C4-2B (cell line): ENCODE data around the gene CD52.

Experiments
- CTCF ChIP-seq: fragments of 450-650 bp; conservative IDR thresholded peaks from 2 replicates; pipeline ENCODE4 v1.5.1; 2017; ENCODE audit warnings: mild to moderate bottlenecking
- ZFX ChIP-seq: fragments of 450-650 bp; IDR thresholded peaks from 2 replicates; pipeline ENCODE4 v1.6.1; 2017

GRCh38 chr1:26281091-26281958, 36.4 kb upstream of the CD52 start:
- TF ChIP-seq CTCF (no peak), ZFX (no peak)
